AG09319 (cell line): Measurements from ENCODE around the gene ANGPTL7.
A peak's percentile ranks its signal among the peaks of the same experiment; 100 is the strongest.
"Not testable (repeated sequence)": the region's sequence is repeated elsewhere in the genome, so short reads cannot be mapped to it uniquely, and the experiment has no call there.

Source experiments
- DNase-seq: peaks from one replicate; pipeline ENCODE4 v3.0.0-alpha.2; 2010; ENCODE audit warnings: low read depth; ENCODE audit errors: extremely low read depth
- TF ChIP-seq, protein P1 (sequence below): IDR thresholded peaks from 2 replicates; pipeline ENCODE4 v1.5.1; 2011; ENCODE audit warnings: low read depth, mild to moderate bottlenecking, inconsistent platforms, low read length, moderate library complexity

Gene ANGPTL7

GRCh38 chr1:11156963-11157362 lies 32.2 kb upstream of the ANGPTL7 start:
- TF ChIP-seq, protein P1, sequence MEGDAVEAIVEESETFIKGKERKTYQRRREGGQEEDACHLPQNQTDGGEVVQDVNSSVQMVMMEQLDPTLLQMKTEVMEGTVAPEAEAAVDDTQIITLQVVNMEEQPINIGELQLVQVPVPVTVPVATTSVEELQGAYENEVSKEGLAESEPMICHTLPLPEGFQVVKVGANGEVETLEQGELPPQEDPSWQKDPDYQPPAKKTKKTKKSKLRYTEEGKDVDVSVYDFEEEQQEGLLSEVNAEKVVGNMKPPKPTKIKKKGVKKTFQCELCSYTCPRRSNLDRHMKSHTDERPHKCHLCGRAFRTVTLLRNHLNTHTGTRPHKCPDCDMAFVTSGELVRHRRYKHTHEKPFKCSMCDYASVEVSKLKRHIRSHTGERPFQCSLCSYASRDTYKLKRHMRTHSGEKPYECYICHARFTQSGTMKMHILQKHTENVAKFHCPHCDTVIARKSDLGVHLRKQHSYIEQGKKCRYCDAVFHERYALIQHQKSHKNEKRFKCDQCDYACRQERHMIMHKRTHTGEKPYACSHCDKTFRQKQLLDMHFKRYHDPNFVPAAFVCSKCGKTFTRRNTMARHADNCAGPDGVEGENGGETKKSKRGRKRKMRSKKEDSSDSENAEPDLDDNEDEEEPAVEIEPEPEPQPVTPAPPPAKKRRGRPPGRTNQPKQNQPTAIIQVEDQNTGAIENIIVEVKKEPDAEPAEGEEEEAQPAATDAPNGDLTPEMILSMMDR: no peak
- DNase-seq: no peak

DNA sequence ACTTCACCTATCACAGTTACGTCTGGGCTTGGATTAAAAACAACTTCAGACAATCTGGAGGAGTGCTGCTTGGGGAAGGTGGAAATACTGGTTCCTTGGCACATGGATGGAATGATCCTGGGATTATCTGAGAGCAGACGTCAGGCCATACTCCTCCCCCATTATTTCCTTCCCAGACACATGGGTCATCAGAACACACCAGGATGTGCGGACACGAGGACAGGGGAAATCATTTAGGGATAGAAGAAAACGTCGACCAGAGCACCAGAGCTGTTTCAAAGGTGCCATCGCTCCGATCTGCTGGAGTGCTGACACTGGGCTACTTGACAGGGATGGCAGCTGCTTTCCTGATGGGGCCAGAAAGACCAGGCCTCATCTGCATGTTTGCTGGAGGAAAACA lies 31.8 kb upstream of the ANGPTL7 start:
- no peak for DNase-seq
- TF ChIP-seq, protein P1: no peak

- peak; percentile 65 for DNase-seq
- TF ChIP-seq, protein P1: no peak
Observed at GRCh38 chr1:11157867-11158266, 31.3 kb upstream of the ANGPTL7 start.

GRCh38 chr1:11158291-11158690 lies 30.9 kb upstream of the ANGPTL7 start:
- DNase-seq: no peak
- TF ChIP-seq, protein P1: no peak

GRCh38 chr1:11158720-11159321 lies 30.3 kb upstream of the ANGPTL7 start:
- TF ChIP-seq, protein P1: no peak
- peak; percentile 90 for DNase-seq

DNA sequence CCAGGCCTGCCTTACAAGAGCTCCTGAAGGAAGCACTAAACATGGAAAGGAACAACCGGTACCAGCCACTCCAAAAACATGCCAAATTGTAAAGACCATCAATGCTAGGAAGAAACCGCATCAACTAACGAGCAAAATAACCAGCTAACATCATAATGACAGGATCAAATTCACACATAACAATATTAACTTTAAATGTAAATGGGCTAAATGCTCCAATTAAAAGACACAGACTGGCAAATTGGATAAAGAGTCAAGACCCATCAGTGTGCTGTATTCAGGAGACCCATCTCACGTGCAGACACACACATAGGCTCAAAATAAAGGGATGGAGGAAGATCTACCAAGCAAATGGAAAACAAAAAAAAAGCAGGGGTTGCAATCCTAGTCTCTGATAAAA lies 26.4 kb upstream of the ANGPTL7 start:
- not testable (repeated sequence) for DNase-seq

DNA sequence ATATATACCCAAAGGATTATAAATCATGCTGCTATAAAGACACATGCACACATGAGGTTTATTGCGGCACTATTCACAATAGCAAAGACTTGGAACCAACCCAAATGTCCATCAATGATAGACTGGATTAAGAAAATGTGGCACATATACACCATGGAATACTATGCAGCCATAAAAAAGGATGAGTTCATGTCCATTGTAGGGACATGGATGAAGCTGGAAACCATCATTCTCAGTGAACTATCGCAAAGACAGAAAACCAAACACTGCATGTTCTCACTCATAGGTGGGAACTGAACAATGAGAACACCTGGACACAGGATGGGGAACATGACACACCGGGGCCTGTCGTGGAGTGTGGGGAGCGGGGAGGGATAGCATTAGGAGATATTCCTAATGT lies 22.4 kb upstream of the ANGPTL7 start:
- not testable (repeated sequence) for DNase-seq

GRCh38 chr1:11168731-11169130 lies 20.4 kb upstream of the ANGPTL7 start:
- TF ChIP-seq, protein P1: no peak
- DNase-seq: no peak
